ENCODE results near the gene BRWD1.

DNA sequence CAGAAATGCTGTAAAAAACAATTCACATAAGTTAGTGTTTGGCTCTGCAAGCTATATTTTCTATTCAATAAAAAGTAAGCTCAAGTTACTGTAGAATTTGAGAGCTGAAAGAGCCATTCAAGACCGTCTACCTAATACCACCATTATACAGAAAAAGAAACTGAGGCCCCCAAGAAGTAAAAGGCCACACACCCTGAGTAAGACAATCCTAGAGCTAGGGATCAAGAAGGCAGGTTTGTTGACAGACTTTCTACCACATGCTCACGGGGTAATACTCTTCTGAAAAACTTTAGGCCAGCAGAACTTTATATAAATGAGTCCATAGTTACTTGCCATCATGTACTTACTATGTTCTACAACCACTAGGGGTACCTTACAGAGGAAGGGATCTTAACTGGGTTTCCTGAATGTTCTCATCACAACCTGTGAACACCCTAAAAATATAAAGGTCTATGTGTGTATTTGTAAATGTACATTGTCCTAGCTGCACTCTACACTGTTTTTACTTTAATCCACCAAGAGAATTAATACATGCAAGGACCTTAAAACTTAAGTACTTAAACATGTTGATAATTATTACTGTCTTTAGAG lies 132.9 kb downstream of the BRWD1 start:
- TF ChIP-seq, protein P1, sequence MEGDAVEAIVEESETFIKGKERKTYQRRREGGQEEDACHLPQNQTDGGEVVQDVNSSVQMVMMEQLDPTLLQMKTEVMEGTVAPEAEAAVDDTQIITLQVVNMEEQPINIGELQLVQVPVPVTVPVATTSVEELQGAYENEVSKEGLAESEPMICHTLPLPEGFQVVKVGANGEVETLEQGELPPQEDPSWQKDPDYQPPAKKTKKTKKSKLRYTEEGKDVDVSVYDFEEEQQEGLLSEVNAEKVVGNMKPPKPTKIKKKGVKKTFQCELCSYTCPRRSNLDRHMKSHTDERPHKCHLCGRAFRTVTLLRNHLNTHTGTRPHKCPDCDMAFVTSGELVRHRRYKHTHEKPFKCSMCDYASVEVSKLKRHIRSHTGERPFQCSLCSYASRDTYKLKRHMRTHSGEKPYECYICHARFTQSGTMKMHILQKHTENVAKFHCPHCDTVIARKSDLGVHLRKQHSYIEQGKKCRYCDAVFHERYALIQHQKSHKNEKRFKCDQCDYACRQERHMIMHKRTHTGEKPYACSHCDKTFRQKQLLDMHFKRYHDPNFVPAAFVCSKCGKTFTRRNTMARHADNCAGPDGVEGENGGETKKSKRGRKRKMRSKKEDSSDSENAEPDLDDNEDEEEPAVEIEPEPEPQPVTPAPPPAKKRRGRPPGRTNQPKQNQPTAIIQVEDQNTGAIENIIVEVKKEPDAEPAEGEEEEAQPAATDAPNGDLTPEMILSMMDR (conservative IDR thresholded peaks at IDR 0.05; ENCODE audit: low read length) = peak; percentile 76
- TF ChIP-seq EZH2phosphoT487 (IDR thresholded peaks at IDR 0.05; ENCODE audit: borderline replicate concordance, low read depth, low read length) = no peak
